ENCODE data around the gene RCAN1. TPM values are rescaled to one million over a fixed set of nuclear protein-coding genes. Genes with fewer than 3 reads are reported as not detected.

The RCAN1 gene
- total RNA-seq, 1 donor from 2014 or later: 17.7 TPM

DNA sequence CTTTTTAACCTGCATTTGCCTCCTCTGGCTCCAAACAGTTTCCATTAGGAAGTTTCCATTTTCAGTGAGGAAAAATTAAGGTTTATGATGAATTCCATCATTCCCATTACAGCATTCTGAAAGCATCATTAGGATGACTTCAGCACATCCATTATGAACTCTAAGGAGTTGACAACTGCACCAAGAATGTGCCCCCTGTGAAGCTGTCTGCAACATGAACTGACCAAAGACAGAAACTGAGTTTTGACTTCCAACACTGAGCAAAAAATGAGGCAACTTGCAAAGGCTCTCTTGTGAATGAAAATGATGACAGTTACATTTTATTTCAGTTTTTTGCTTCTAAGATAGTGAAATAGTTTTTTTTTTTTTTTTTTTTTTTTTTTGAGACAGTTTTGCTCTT is 84.7 kb downstream of the RCAN1 start:
- Mint-ChIP-seq H3K9me3 (ENCODE audit: unreplicated experiment) (no peaks in the 10 kb centered on the region), H3K27ac (ENCODE audit: unreplicated experiment) (no peak overlapping the region), H3K27me3 (ENCODE audit: unreplicated experiment) (peaks cover 6% of the 10 kb centered on the region), H3K4me3 (ENCODE audit: unreplicated experiment) (no peak overlapping the region), H3K36me3 (ENCODE audit: unreplicated experiment) (peaks cover 6% of the 10 kb centered on the region), H3K4me1 (ENCODE audit: low read depth, unreplicated experiment) (peaks cover 4% of the 10 kb centered on the region)
- TF ChIP-seq, protein P1, sequence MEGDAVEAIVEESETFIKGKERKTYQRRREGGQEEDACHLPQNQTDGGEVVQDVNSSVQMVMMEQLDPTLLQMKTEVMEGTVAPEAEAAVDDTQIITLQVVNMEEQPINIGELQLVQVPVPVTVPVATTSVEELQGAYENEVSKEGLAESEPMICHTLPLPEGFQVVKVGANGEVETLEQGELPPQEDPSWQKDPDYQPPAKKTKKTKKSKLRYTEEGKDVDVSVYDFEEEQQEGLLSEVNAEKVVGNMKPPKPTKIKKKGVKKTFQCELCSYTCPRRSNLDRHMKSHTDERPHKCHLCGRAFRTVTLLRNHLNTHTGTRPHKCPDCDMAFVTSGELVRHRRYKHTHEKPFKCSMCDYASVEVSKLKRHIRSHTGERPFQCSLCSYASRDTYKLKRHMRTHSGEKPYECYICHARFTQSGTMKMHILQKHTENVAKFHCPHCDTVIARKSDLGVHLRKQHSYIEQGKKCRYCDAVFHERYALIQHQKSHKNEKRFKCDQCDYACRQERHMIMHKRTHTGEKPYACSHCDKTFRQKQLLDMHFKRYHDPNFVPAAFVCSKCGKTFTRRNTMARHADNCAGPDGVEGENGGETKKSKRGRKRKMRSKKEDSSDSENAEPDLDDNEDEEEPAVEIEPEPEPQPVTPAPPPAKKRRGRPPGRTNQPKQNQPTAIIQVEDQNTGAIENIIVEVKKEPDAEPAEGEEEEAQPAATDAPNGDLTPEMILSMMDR (IDR thresholded peaks at IDR 0.05; ENCODE audit: partially characterized antibody, unreplicated experiment): no peak
- no peak for DNase-seq

DNA sequence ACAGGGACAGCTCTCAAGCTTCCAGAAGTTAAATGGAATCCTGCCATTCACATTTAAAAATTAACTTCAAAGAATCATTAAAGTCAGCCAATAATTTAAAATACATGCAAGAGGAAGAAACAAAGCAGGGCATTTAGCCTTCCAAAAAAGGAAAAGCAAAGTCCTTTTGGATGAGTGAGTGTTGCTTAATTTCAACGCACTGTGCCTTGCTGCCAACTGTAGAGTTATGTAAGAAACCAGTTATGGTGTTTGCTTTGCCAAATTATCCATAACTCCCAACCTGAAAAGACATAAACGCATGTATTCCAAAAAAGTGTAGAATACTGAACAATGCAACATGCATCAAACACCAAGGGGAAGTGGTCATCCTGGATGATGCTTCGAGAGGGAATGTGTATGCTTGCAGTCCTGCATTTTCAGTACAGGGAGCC is 86.8 kb downstream of the RCAN1 start:
- Mint-ChIP-seq H3K9me3 (ENCODE audit: unreplicated experiment) (no peaks in the 10 kb centered on the region), H3K27ac (ENCODE audit: unreplicated experiment) (no peak overlapping the region), H3K27me3 (ENCODE audit: unreplicated experiment) (peaks cover 2% of the 10 kb centered on the region), H3K36me3 (ENCODE audit: unreplicated experiment) (no peaks in the 10 kb centered on the region), H3K4me3 (ENCODE audit: unreplicated experiment) (no peak overlapping the region), H3K4me1 (ENCODE audit: low read depth, unreplicated experiment) (peaks cover 4% of the 10 kb centered on the region)
- TF ChIP-seq, protein P1 (IDR thresholded peaks at IDR 0.05; ENCODE audit: partially characterized antibody, unreplicated experiment): no peak
- no peak for DNase-seq

DNA sequence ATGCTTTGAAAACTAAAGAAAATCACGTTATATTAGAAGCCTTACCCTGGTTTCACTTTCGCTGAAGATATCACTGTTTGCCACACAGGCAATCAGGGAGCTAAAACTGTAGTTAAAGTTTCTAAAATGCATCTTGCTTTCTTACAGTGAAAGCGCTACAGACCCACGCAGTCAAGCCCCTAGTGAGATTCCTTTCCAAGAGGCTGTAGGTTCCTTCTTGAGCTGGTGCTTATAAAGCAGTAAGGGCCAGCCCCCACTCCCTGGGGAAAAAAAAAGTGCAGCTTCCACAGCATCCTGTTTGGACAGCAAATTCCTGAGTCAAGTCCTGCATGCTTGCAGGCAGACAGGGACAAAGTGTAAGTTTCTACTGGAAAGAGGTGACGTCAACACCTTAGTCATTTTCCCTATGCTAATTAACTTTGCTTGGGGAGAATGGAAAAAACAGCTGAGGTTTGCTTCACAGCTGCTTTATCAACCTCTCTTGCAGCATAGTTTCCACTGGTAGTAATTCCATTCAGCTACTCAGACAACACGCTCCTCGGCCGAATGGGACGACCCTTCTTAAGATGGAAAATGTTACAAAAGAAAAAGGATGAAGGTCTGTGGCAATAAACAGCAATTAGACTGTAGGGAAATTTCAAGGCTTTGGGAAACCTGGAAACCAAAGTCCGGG is 88.2 kb downstream of the RCAN1 start:
- H3K4me3 Mint-ChIP-seq (ENCODE audit: unreplicated experiment): no peak overlapping the region
- peaks cover 2% of the 10 kb centered on the region for H3K27me3 Mint-ChIP-seq (ENCODE audit: unreplicated experiment)
- peaks cover 4% of the 10 kb centered on the region for H3K4me1 Mint-ChIP-seq (ENCODE audit: low read depth, unreplicated experiment)
- no peaks in the 10 kb centered on the region for H3K9me3 Mint-ChIP-seq (ENCODE audit: unreplicated experiment)
- no peak overlapping the region for H3K27ac Mint-ChIP-seq (ENCODE audit: unreplicated experiment)
- H3K36me3 Mint-ChIP-seq (ENCODE audit: unreplicated experiment): no peaks in the 10 kb centered on the region
- no peak for DNase-seq
- TF ChIP-seq, protein P1 (IDR thresholded peaks at IDR 0.05; ENCODE audit: partially characterized antibody, unreplicated experiment): no peak

DNA sequence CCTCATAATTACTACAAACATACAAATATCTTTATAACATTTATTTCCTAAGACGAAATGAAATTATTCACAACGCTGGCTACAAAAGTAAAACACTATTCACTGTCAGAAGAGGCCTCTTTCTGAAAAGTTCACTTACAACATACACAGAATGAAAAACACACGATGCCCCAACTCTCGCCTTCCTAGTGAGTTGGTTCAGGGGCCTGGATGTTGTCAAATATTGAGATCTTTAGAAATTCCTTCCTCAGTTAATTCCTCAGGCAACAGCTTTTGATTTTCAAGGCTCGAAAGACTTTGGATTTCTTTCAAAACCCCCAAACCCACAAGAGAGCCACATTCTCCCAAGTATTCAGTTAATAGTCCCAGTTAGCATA is 88.7 kb downstream of the RCAN1 start:
- no peak for DNase-seq
- Mint-ChIP-seq H3K36me3 (ENCODE audit: unreplicated experiment) (no peaks in the 10 kb centered on the region), H3K9me3 (ENCODE audit: unreplicated experiment) (no peaks in the 10 kb centered on the region), H3K27me3 (ENCODE audit: unreplicated experiment) (no peaks in the 10 kb centered on the region), H3K27ac (ENCODE audit: unreplicated experiment) (no peak overlapping the region), H3K4me1 (ENCODE audit: low read depth, unreplicated experiment) (peaks cover 4% of the 10 kb centered on the region), H3K4me3 (ENCODE audit: unreplicated experiment) (no peak overlapping the region)
- TF ChIP-seq, protein P1 (IDR thresholded peaks at IDR 0.05; ENCODE audit: partially characterized antibody, unreplicated experiment): no peak

Measured in glutamatergic neuron (in vitro differentiated cells).